Hematopoietic multipotent progenitor cell (in vitro differentiated cells): ENCODE measurements around the gene LINGO3. TPM values are rescaled to one million over a fixed set of nuclear protein-coding genes. Genes with fewer than 3 reads are reported as not detected.

ENCODE experiments used
- DNase-seq, 3 donors: peaks; one replicate each; pipeline ENCODE4 v3.0.0-alpha.2; 2011 to 2015; ENCODE audit warnings: low read depth in 2 of 3, low spot score in 2 of 3
- total RNA-seq: library from RNA; depleted of rRNA; stranded (reverse); fragments of >200 nt; gene quantifications from one replicate; pipeline ENCODE4 v1.2.3, GENCODE V29; 2012

Gene LINGO3
- total RNA-seq, 1 donor = 2.7 TPM

- no peak for DNase-seq
Observed at GRCh38 chr19:2340496-2341243, 32.7 kb upstream of the LINGO3 start.

GRCh38 chr19:2339644-2340310 lies 31.8 kb upstream of the LINGO3 start:
- DNase-seq = no peak

GRCh38 chr19:2338751-2339643 lies 31.0 kb upstream of the LINGO3 start:
- no peak for DNase-seq

- DNase-seq = no peak
Observed at GRCh38 chr19:2338055-2338615, 30.2 kb upstream of the LINGO3 start.

- DNase-seq = peak in 1 of 3 donors; percentile 40
Observed at GRCh38 chr19:2337329-2337707, 29.4 kb upstream of the LINGO3 start.

GRCh38 chr19:2336528-2337328 lies 28.8 kb upstream of the LINGO3 start:
- no peak for DNase-seq

- no peak for DNase-seq
Observed at GRCh38 chr19:2335848-2336247, 27.9 kb upstream of the LINGO3 start.

GRCh38 chr19:2334986-2335846 lies 27.3 kb upstream of the LINGO3 start:
- peak in 2 of 3 donors; percentile 70 to 72 for DNase-seq

GRCh38 chr19:2334426-2334825 lies 26.5 kb upstream of the LINGO3 start:
- DNase-seq = no peak

- peak in 1 of 3 donors; percentile 40 for DNase-seq
Observed at GRCh38 chr19:2333807-2334211, 25.9 kb upstream of the LINGO3 start.

- DNase-seq = no peak
Observed at GRCh38 chr19:2333027-2333806, 25.3 kb upstream of the LINGO3 start.

GRCh38 chr19:2332341-2333026 lies 24.5 kb upstream of the LINGO3 start:
- peak in 2 of 3 donors; percentile 80 to 90 for DNase-seq

GRCh38 chr19:2331601-2332246 lies 23.8 kb upstream of the LINGO3 start:
- no peak for DNase-seq

GRCh38 chr19:2330632-2331284 lies 22.8 kb upstream of the LINGO3 start:
- DNase-seq = no peak

- no peak for DNase-seq
Observed at GRCh38 chr19:2330255-2330631, 22.3 kb upstream of the LINGO3 start.

GRCh38 chr19:2329501-2329916 lies 21.6 kb upstream of the LINGO3 start:
- no peak for DNase-seq

GRCh38 chr19:2329149-2329478 lies 21.2 kb upstream of the LINGO3 start:
- DNase-seq = no peak
